Right renal pelvis (tissue), 4 donors: ENCODE measurements around the gene DNM1L. TPM values are rescaled to one million over a fixed set of nuclear protein-coding genes. Genes with fewer than 3 reads are reported as not detected.
"Not testable (repeated sequence)": the region's sequence is repeated elsewhere in the genome, so short reads cannot be mapped to it uniquely, and the experiment has no call there.

Experiments
- DNase-seq, 4 donors: peaks; one replicate each; pipeline ENCODE4 v3.0.0-alpha.2; 2013; ENCODE audit warnings: low read depth in 4 of 4, low spot score in 3 of 4, missing footprints in 1 of 4
- polyA plus RNA-seq, 4 donors: library from polyadenylated mRNA; unstranded; fragments of 120-200 nt; gene quantifications; one replicate each; pipeline ENCODE4 v1.2.1, GENCODE V29; 2013; ENCODE audit not compliant: insufficient read length in 4 of 4

DNM1L gene
- polyA plus RNA-seq, 4 donors, result 87.3 to 114 (median 102) TPM

- DNase-seq, result no peak
Observed at GRCh38 chr12:32695787-32696186, 16.7 kb downstream of the DNM1L start.

GRCh38 chr12:32697445-32697844, 18.3 kb downstream of the DNM1L start:
- DNase-seq, result no peak

- DNase-seq, result no peak
Observed at GRCh38 chr12:32698285-32698684, 19.2 kb downstream of the DNM1L start.

- DNase-seq, result not testable (repeated sequence)
Observed at GRCh38 chr12:32699437-32699836, 20.3 kb downstream of the DNM1L start.

GRCh38 chr12:32702473-32702872, 23.4 kb downstream of the DNM1L start:
- no peak for DNase-seq

- no peak for DNase-seq
Observed at GRCh38 chr12:32702946-32703345, 23.8 kb downstream of the DNM1L start.

- DNase-seq, result no peak
Observed at GRCh38 chr12:32705783-32706182, 26.7 kb downstream of the DNM1L start.

GRCh38 chr12:32706335-32707024, 27.4 kb downstream of the DNM1L start:
- no peak for DNase-seq

- DNase-seq, result no peak
Observed at GRCh38 chr12:32708926-32709325, 29.8 kb downstream of the DNM1L start.

GRCh38 chr12:32714772-32715171, 35.7 kb downstream of the DNM1L start:
- no peak for DNase-seq

- no peak for DNase-seq
Observed at GRCh38 chr12:32718926-32719325, 39.8 kb downstream of the DNM1L start.

- DNase-seq, result not testable (repeated sequence)
Observed at GRCh38 chr12:32725308-32725707, 46.2 kb downstream of the DNM1L start.

GRCh38 chr12:32726286-32726685, 47.2 kb downstream of the DNM1L start:
- DNase-seq, result no peak

- DNase-seq, result no peak
Observed at GRCh38 chr12:32727237-32727636, 48.1 kb downstream of the DNM1L start.

GRCh38 chr12:32734952-32735351, 55.9 kb downstream of the DNM1L start:
- no peak for DNase-seq

- no peak for DNase-seq
Observed at GRCh38 chr12:32736445-32736844, 57.3 kb downstream of the DNM1L start.

GRCh38 chr12:32737715-32738114, 58.6 kb downstream of the DNM1L start:
- no peak for DNase-seq

- DNase-seq, result no peak
Observed at GRCh38 chr12:32739279-32739678, 60.2 kb downstream of the DNM1L start.

- no peak for DNase-seq
Observed at GRCh38 chr12:32742133-32742532, 63.0 kb downstream of the DNM1L start.

- no peak for DNase-seq
Observed at GRCh38 chr12:32743264-32743663, 64.2 kb downstream of the DNM1L start.

GRCh38 chr12:32753605-32754004, 74.5 kb downstream of the DNM1L start:
- no peak for DNase-seq

GRCh38 chr12:32754111-32754510, 75.0 kb downstream of the DNM1L start:
- no peak for DNase-seq
